WTC11 (cell line): Measurements from ENCODE around the gene BAIAP3. TPM values are rescaled to one million over a fixed set of nuclear protein-coding genes. Genes with fewer than 3 reads are reported as not detected.

Experiments
- ATAC-seq: fragments of 200-7000 bp; cut with Tn5 transposase; 2 replicates; pipeline ENCODE4 v1.10.0; 2021; ENCODE audit warnings: mild to moderate bottlenecking, moderate library complexity
- CTCF ChIA-PET: fragments of 300-600 bp; sonication (Branson Sonifier 250); formaldehyde crosslinking; loops from one replicate; lab custom pipeline; 2021; ENCODE audit warnings: antibody characterized with exemption; lab: Charles Lee
- POLR2A ChIA-PET: fragments of 350-600 bp; sonication (Branson Sonifier 250); formaldehyde crosslinking; loops from one replicate; lab custom pipeline; 2021; ENCODE audit warnings: antibody characterized with exemption; lab: Charles Lee
- DNase-seq: peaks from one replicate; pipeline ENCODE4 v3.0.0; 2021; ENCODE audit warnings: low spot score
- H3K27ac Mint-ChIP-seq: 2 replicates; pipeline ENCODE4 v1.8.0; 2021; ENCODE audit warnings: mixed read lengths
- H3K27me3 Mint-ChIP-seq: 2 replicates; pipeline ENCODE4 v1.8.0; 2021; ENCODE audit warnings: low read depth, mild to moderate bottlenecking, moderate library complexity, mixed read lengths
- H3K36me3 Mint-ChIP-seq: 2 replicates; pipeline ENCODE4 v1.8.0; 2021; ENCODE audit warnings: mixed read lengths
- H3K4me1 Mint-ChIP-seq: 2 replicates; pipeline ENCODE4 v1.8.0; 2022; ENCODE audit warnings: mixed read lengths
- H3K4me3 Mint-ChIP-seq: 2 replicates; pipeline ENCODE4 v1.8.0; 2021; ENCODE audit warnings: mild to moderate bottlenecking, moderate library complexity, mixed read lengths
- H3K9me3 Mint-ChIP-seq: 2 replicates; pipeline ENCODE4 v1.8.0; 2021; ENCODE audit warnings: mixed read lengths
- ATF2 ChIP-seq: sonication (generic); formaldehyde crosslinking; IDR thresholded peaks from 2 replicates; pipeline ENCODE4 v1.8.1; 2022; ENCODE audit warnings: low read depth, missing genetic modification reagents, borderline replicate concordance
- ATF3 ChIP-seq: sonication (generic); formaldehyde crosslinking; conservative IDR thresholded peaks from 2 replicates; pipeline ENCODE4 v1.8.1; 2022; ENCODE audit warnings: mild to moderate bottlenecking, missing genetic modification reagents
- OVOL2 ChIP-seq: fragments of 250-450 bp; sonication (Bioruptor Pico); IDR thresholded peaks from 2 replicates; pipeline ENCODE4 v1.9.0; 2021; ENCODE audit warnings: mild to moderate bottlenecking, borderline replicate concordance
- SMAD4 ChIP-seq: sonication (generic); formaldehyde crosslinking; IDR thresholded peaks from 2 replicates; pipeline ENCODE4 v1.8.0; 2022; ENCODE audit warnings: mild to moderate bottlenecking, missing genetic modification reagents
- SOX15 ChIP-seq: fragments of 250-450 bp; sonication (Bioruptor Pico); IDR thresholded peaks from 2 replicates; pipeline ENCODE4 v1.9.0; 2021; ENCODE audit warnings: mild to moderate bottlenecking
- SP1 ChIP-seq: sonication (generic); formaldehyde crosslinking; conservative IDR thresholded peaks from 2 replicates; pipeline ENCODE4 v1.8.1; 2022; ENCODE audit warnings: missing genetic modification reagents
- TEAD4 ChIP-seq: sonication (generic); formaldehyde crosslinking; IDR thresholded peaks from 2 replicates; pipeline ENCODE4 v1.8.0; 2022; ENCODE audit warnings: mild to moderate bottlenecking, missing genetic modification reagents
- ZBTB21 ChIP-seq: sonication (generic); formaldehyde crosslinking; IDR thresholded peaks from 2 replicates; pipeline ENCODE4 v1.8.1; 2023; ENCODE audit warnings: mild to moderate bottlenecking, missing genetic modification reagents, borderline replicate concordance
- ZBTB43 ChIP-seq: sonication (generic); formaldehyde crosslinking; IDR thresholded peaks from 2 replicates; pipeline ENCODE4 v1.8.1; 2023; ENCODE audit warnings: mild to moderate bottlenecking, missing genetic modification reagents
- ZNF121 ChIP-seq: sonication (generic); formaldehyde crosslinking; IDR thresholded peaks from 2 replicates; pipeline ENCODE4 v1.8.0; 2023; ENCODE audit warnings: missing genetic modification reagents
- ZNF219 ChIP-seq: sonication (generic); formaldehyde crosslinking; IDR thresholded peaks from 2 replicates; pipeline ENCODE4 v1.8.0; 2023; ENCODE audit warnings: missing genetic modification reagents, mild to moderate bottlenecking, borderline replicate concordance
- ZNF281 ChIP-seq: sonication (generic); formaldehyde crosslinking; IDR thresholded peaks from 2 replicates; pipeline ENCODE4 v1.8.0; 2023; ENCODE audit warnings: mild to moderate bottlenecking, missing genetic modification reagents
- ZNF317 ChIP-seq: sonication (generic); formaldehyde crosslinking; IDR thresholded peaks from 2 replicates; pipeline ENCODE4 v1.8.1; 2023; ENCODE audit warnings: low read depth, mild to moderate bottlenecking, moderate library complexity, missing genetic modification reagents, borderline replicate concordance
- ZNF396 ChIP-seq: fragments of 250-450 bp; sonication (Bioruptor Pico); IDR thresholded peaks from 2 replicates; pipeline ENCODE4 v1.8.0; 2021; ENCODE audit warnings: mild to moderate bottlenecking, moderate library complexity, borderline replicate concordance
- total RNA-seq: library from RNA; stranded (reverse); gene quantifications from 3 replicates; pipeline ENCODE4 v1.2.3, GENCODE V29; 2021
- TF ChIP-seq, protein P1 (sequence below): sonication (generic); formaldehyde crosslinking; IDR thresholded peaks from 2 replicates; pipeline ENCODE4 v1.8.1; 2022; ENCODE audit warnings: missing genetic modification reagents, borderline replicate concordance
- TF ChIP-seq, protein P2 (sequence below): sonication (generic); formaldehyde crosslinking; IDR thresholded peaks from 2 replicates; pipeline ENCODE4 v1.8.0; 2022; ENCODE audit warnings: missing genetic modification reagents

BAIAP3 gene
- total RNA-seq, 1 experiment from 2014 or later = 18.8 TPM

DNA sequence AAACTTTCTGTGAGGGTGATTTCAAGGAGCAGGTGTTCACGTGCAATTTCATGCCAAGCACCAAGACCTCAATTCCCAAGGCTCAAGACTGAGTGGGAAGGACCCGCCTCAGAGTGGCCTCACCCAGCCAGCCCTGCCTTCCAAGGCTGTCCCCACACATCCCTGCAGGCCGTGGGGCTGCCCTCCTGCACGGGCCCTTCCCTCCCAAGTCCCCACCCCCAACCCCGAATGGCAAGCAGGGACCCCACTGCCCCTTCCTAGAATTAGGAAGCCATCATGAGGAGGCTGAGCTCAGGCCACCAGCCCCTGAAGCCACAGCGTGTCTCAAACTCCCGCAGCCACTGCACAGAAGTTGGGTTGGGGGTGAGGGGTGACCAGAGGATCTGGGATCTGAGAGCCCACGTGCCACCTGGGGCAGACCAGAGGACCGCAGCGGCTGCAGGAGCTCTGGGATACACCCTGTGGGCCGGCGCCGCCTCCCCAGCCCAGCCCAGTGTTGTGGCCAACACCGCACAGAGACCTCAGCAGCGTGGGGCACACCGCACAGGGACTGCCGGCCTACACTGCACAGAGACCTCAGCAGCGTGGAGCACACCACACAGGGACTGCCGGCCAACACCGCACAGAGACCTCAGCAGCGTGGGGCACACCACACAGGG lies 39.0 kb downstream of the BAIAP3 start:
- Mint-ChIP-seq H3K36me3 (peaks cover 2% of the 10 kb centered on the region; the same call in 1 of the 2 replicates), H3K9me3 (no peaks in the 10 kb centered on the region), H3K27ac (no peak overlapping the region), H3K4me1 (no peaks in the 10 kb centered on the region), H3K27me3 (no peaks in the 10 kb centered on the region), H3K4me3 (no peak overlapping the region)
- CTCF ChIA-PET = no interaction called here
- no peak for DNase-seq
- POLR2A ChIA-PET = no interaction called here
- no peak for ATAC-seq
- TF ChIP-seq ZBTB21 (CRISPR knock-in tag) = no peak
- TF ChIP-seq ATF2 (CRISPR knock-in tag) = no peak
- no peak for TF ChIP-seq OVOL2 (CRISPR knock-in tag)
- TF ChIP-seq, protein P1, sequence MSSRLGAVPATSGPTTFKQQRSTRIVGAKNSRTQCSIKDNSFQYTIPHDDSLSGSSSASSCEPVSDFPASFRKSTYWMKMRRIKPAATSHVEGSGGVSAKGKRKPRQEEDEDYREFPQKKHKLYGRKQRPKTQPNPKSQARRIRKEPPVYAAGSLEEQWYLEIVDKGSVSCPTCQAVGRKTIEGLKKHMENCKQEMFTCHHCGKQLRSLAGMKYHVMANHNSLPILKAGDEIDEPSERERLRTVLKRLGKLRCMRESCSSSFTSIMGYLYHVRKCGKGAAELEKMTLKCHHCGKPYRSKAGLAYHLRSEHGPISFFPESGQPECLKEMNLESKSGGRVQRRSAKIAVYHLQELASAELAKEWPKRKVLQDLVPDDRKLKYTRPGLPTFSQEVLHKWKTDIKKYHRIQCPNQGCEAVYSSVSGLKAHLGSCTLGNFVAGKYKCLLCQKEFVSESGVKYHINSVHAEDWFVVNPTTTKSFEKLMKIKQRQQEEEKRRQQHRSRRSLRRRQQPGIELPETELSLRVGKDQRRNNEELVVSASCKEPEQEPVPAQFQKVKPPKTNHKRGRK (CRISPR knock-in tag) = no peak
- TF ChIP-seq ZNF219 (CRISPR knock-in tag) = no peak
- TF ChIP-seq SMAD4 (CRISPR knock-in tag) = no peak
- TF ChIP-seq ZNF396 (CRISPR knock-in tag) = no peak
- no peak for TF ChIP-seq SOX15 (CRISPR knock-in tag)
- TF ChIP-seq ZBTB43 (CRISPR knock-in tag) = no peak
- TF ChIP-seq ZNF317 = no peak
- TF ChIP-seq ATF3 (CRISPR knock-in tag) = no peak
- no peak for TF ChIP-seq ZNF121 (CRISPR knock-in tag)
- TF ChIP-seq ZNF281 = no peak
- TF ChIP-seq SP1 (CRISPR knock-in tag) = no peak
- TF ChIP-seq TEAD4 (CRISPR knock-in tag) = no peak
- TF ChIP-seq, protein P2, sequence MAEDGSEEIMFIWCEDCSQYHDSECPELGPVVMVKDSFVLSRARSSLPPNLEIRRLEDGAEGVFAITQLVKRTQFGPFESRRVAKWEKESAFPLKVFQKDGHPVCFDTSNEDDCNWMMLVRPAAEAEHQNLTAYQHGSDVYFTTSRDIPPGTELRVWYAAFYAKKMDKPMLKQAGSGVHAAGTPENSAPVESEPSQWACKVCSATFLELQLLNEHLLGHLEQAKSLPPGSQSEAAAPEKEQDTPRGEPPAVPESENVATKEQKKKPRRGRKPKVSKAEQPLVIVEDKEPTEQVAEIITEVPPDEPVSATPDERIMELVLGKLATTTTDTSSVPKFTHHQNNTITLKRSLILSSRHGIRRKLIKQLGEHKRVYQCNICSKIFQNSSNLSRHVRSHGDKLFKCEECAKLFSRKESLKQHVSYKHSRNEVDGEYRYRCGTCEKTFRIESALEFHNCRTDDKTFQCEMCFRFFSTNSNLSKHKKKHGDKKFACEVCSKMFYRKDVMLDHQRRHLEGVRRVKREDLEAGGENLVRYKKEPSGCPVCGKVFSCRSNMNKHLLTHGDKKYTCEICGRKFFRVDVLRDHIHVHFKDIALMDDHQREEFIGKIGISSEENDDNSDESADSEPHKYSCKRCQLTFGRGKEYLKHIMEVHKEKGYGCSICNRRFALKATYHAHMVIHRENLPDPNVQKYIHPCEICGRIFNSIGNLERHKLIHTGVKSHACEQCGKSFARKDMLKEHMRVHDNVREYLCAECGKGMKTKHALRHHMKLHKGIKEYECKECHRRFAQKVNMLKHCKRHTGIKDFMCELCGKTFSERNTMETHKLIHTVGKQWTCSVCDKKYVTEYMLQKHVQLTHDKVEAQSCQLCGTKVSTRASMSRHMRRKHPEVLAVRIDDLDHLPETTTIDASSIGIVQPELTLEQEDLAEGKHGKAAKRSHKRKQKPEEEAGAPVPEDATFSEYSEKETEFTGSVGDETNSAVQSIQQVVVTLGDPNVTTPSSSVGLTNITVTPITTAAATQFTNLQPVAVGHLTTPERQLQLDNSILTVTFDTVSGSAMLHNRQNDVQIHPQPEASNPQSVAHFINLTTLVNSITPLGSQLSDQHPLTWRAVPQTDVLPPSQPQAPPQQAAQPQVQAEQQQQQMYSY (CRISPR knock-in tag) = no peak
- TF ChIP-seq, all 79 proteins: peak for 0
